Right lobe of liver (tissue), 4 donors: Measurements from ENCODE around the gene FOXJ3.

Experiments
- CTCF ChIP-seq, 4 donors: fragments of 200-600 bp in 3 of 4; fragments of 450-650 bp in 1 of 4; IDR thresholded peaks; one replicate each; pipeline versions ENCODE4 v1.5.1 to v1.8.0; 2016 to 2022; ENCODE audit warnings: antibody characterized with exemption in 4 of 4, mild to moderate bottlenecking in 2 of 4
- POLR2A ChIP-seq: fragments of 450-650 bp; IDR thresholded peaks from one replicate; pipeline ENCODE4 v1.6.1; 2017; ENCODE audit warnings: antibody characterized with exemption, mild to moderate bottlenecking
- donor health status: DM: no; HTN: no; CAD: no.
- donor health status: DM: no; HTN: no; CAD: no.
- donor health status: DM: no; HTN: yes; CAD: no.

GRCh38 chr1:42152119-42152518, 182.9 kb downstream of the FOXJ3 start:
- TF ChIP-seq CTCF (IDR thresholded peaks at IDR 0.05): no peak
- TF ChIP-seq POLR2A: no peak
